HEK293 (cell line): ENCODE data around the gene ARHGAP24.

Experiments
- CTCF ChIA-PET: fragments of 350-600 bp; formaldehyde crosslinking; extraction: SDS; loops from one replicate; lab custom pipeline; 2021; ENCODE audit warnings: antibody characterized with exemption; lab: Yijun Ruan, JAX
- POLR2A ChIA-PET: fragments of 300-600 bp; formaldehyde crosslinking; extraction: SDS; loops from one replicate; lab custom pipeline; 2020; ENCODE audit warnings: antibody characterized with exemption, inconsistent platforms; lab: Yijun Ruan, JAX
- H3K27ac ChIP-seq: fragments of 200-500 bp; sonication (Bioruptor generic); 2 replicates; pipeline ENCODE4 v1.5.1; 2014; ENCODE audit warnings: low read depth, low read length, control low read depth, inconsistent platforms; ENCODE audit errors: extremely low read depth
- H3K36me3 ChIP-seq, 2 experiments: fragments of 200-500 bp in 1 of 2; sonication (Bioruptor generic) in 1 of 2; 1 replicate in 1 of 2; 2 replicates in 1 of 2; pipeline ENCODE4 v1.5.1; 2014 to 2017; ENCODE audit warnings: inconsistent platforms in 2 of 2, low read length in 2 of 2; ENCODE audit not compliant: control insufficient read depth in 2 of 2, insufficient read depth in 1 of 2
- H3K4me1 ChIP-seq: fragments of 200-500 bp; sonication (Bioruptor generic); 2 replicates; pipeline ENCODE4 v1.5.1; 2014; ENCODE audit warnings: mild to moderate bottlenecking, low read length, inconsistent platforms; ENCODE audit not compliant: control insufficient read depth, insufficient read depth
- H3K4me3 ChIP-seq: 2 replicates; pipeline ENCODE4 v1.5.1; 2011; ENCODE audit warnings: low read depth, mild to moderate bottlenecking, control low read depth, low read length, moderate library complexity
- H3K9me3 ChIP-seq: fragments of 200-500 bp; sonication (Bioruptor generic); 2 replicates; pipeline ENCODE4 v1.5.1; 2014; ENCODE audit warnings: low read depth, low read length, inconsistent platforms; ENCODE audit not compliant: control insufficient read depth, insufficient read depth
- FEZF1 ChIP-seq: fragments of 450-650 bp; formaldehyde crosslinking; IDR thresholded peaks from 2 replicates; pipeline ENCODE4 v1.5.1; 2016; ENCODE audit warnings: missing biosample characterization, missing genetic modification characterization
- KLF9 ChIP-seq: fragments of 450-650 bp; formaldehyde crosslinking; IDR thresholded peaks from 2 replicates; pipeline ENCODE4 v1.5.1; 2016; ENCODE audit warnings: missing biosample characterization, missing genetic modification characterization, low read depth
- SP3 ChIP-seq: fragments of 450-650 bp; formaldehyde crosslinking; IDR thresholded peaks from 2 replicates; pipeline ENCODE4 v1.5.1; 2016; ENCODE audit warnings: missing biosample characterization, missing genetic modification characterization
- TRIM28 ChIP-seq: IDR thresholded peaks from 2 replicates; pipeline ENCODE4 v1.6.1; 2011; ENCODE audit warnings: low read length, control low read depth, borderline replicate concordance
- YY1 ChIP-seq: fragments of 450-650 bp; formaldehyde crosslinking; IDR thresholded peaks from 2 replicates; pipeline ENCODE4 v1.5.1; 2018; ENCODE audit warnings: missing biosample characterization, missing genetic modification characterization
- ZBTB11 ChIP-seq: fragments of 450-650 bp; formaldehyde crosslinking; conservative IDR thresholded peaks from 2 replicates; pipeline ENCODE4 v1.5.1; 2016; ENCODE audit warnings: low read depth, missing biosample characterization, missing genetic modification characterization
- ZFHX2 ChIP-seq: fragments of 450-650 bp; formaldehyde crosslinking; conservative IDR thresholded peaks from 2 replicates; pipeline ENCODE4 v1.5.1; 2016; ENCODE audit warnings: missing biosample characterization, missing genetic modification characterization
- ZNF133 ChIP-seq: fragments of 450-650 bp; formaldehyde crosslinking; IDR thresholded peaks from 2 replicates; pipeline ENCODE4 v1.5.1; 2016; ENCODE audit warnings: missing biosample characterization, missing genetic modification characterization
- ZNF169 ChIP-seq: fragments of 450-650 bp; formaldehyde crosslinking; IDR thresholded peaks from 2 replicates; pipeline ENCODE4 v1.5.1; 2016; ENCODE audit warnings: missing biosample characterization, missing genetic modification characterization
- ZNF311 ChIP-seq: fragments of 450-650 bp; formaldehyde crosslinking; IDR thresholded peaks from 2 replicates; pipeline ENCODE4 v1.5.1; 2017; ENCODE audit warnings: missing biosample characterization, missing genetic modification characterization, borderline replicate concordance
- ZNF362 ChIP-seq: fragments of 450-650 bp; formaldehyde crosslinking; IDR thresholded peaks from 2 replicates; pipeline ENCODE4 v1.5.1; 2016; ENCODE audit warnings: missing biosample characterization, missing genetic modification characterization
- ZNF473 ChIP-seq: fragments of 450-650 bp; formaldehyde crosslinking; IDR thresholded peaks from 2 replicates; pipeline ENCODE4 v1.5.1; 2017; ENCODE audit warnings: missing biosample characterization, missing genetic modification characterization
- ZNF510 ChIP-seq: fragments of 450-650 bp; formaldehyde crosslinking; IDR thresholded peaks from 2 replicates; pipeline ENCODE4 v1.5.1; 2018; ENCODE audit warnings: mild to moderate bottlenecking, missing genetic modification characterization, missing biosample characterization; ENCODE audit not compliant: insufficient replicate concordance
- ZNF555 ChIP-seq: fragments of 450-650 bp; formaldehyde crosslinking; conservative IDR thresholded peaks from 2 replicates; pipeline ENCODE4 v1.5.1; 2017; ENCODE audit warnings: missing biosample characterization, mild to moderate bottlenecking, missing genetic modification characterization, inconsistent platforms
- ZNF561 ChIP-seq: fragments of 450-650 bp; IDR thresholded peaks from 2 replicates; pipeline ENCODE4 v1.5.1; 2018; ENCODE audit warnings: missing biosample characterization, missing genetic modification characterization, borderline replicate concordance
- ZNF768 ChIP-seq: fragments of 450-650 bp; formaldehyde crosslinking; IDR thresholded peaks from 2 replicates; pipeline ENCODE4 v1.5.1; 2018; ENCODE audit warnings: missing biosample characterization, mild to moderate bottlenecking, missing genetic modification characterization
- ZNF776 ChIP-seq: fragments of 450-650 bp; formaldehyde crosslinking; IDR thresholded peaks from 2 replicates; pipeline ENCODE4 v1.5.0; 2017; ENCODE audit warnings: missing biosample characterization, missing genetic modification characterization, borderline replicate concordance
- ZNF785 ChIP-seq: fragments of 450-650 bp; formaldehyde crosslinking; IDR thresholded peaks from 2 replicates; pipeline ENCODE4 v1.5.1; 2016; ENCODE audit warnings: missing biosample characterization, missing genetic modification characterization
- ZNF830 ChIP-seq: fragments of 450-650 bp; IDR thresholded peaks from 2 replicates; pipeline ENCODE4 v1.5.0; 2018; ENCODE audit warnings: missing biosample characterization, missing genetic modification characterization, low read depth, mild to moderate bottlenecking, moderate library complexity
- ZSCAN5A ChIP-seq: fragments of 450-650 bp; formaldehyde crosslinking; IDR thresholded peaks from 2 replicates; pipeline ENCODE4 v1.5.1; 2016; ENCODE audit warnings: missing biosample characterization, missing genetic modification characterization

The ARHGAP24 gene

GRCh38 chr4:85676850-85677590 lies 202.1 kb downstream of the ARHGAP24 start (continued):
- TF ChIP-seq ZNF561 (tag by site-specific recombination): 0 out of 2 replicates have a peak, but pooled peaks have one; percentile 23
- TF ChIP-seq ZNF473 (tag by site-specific recombination): no peak

GRCh38 chr4:85681221-85681657 lies 206.3 kb downstream of the ARHGAP24 start:
- TF ChIP-seq ZNF768 (tag by site-specific recombination) (no peak), ZNF133 (tag by site-specific recombination) (no peak), SP3 (no peak), ZNF169 (tag by site-specific recombination) (no peak), ZBTB11 (no peak), ZNF362 (tag by site-specific recombination) (no peak), ZFHX2 (tag by site-specific recombination) (no peak), ZNF830 (tag by site-specific recombination) (no peak), ZNF776 (no peak), KLF9 (tag by site-specific recombination) (no peak), ZNF510 (no peak), ZSCAN5A (tag by site-specific recombination) (no peak), TRIM28 (no peak), ZNF311 (tag by site-specific recombination) (no peak), FEZF1 (no peak), YY1 (tag by site-specific recombination) (no peak), ZNF555 (tag by site-specific recombination) (no peak), ZNF785 (tag by site-specific recombination) (no peak)
- no peak overlapping the region for H3K4me3 ChIP-seq
- H3K9me3 ChIP-seq: no peaks in the 10 kb centered on the region
- 0 out of 2 replicates have a peak, but pooled peaks cover 3% of the 10 kb centered on the region for H3K4me1 ChIP-seq
- CTCF ChIA-PET: no interaction called here
- POLR2A ChIA-PET: no interaction called here
- H3K36me3 ChIP-seq: no peaks in the 10 kb centered on the region
- no peak overlapping the region for H3K27ac ChIP-seq
